HG02610 (cell line): ENCODE measurements around the gene DCP1A.

Experiments used
- ATAC-seq: cut with Tn5 transposase; IDR thresholded peaks from one replicate; pipeline ENCODE4 v1.9.1; 2021; ENCODE audit warnings: mild to moderate bottlenecking, moderate library complexity; ENCODE audit not compliant: unreplicated experiment

The DCP1A gene

GRCh38 chr3:53250881-53251605, 96.3 kb downstream of the DCP1A start:
- ATAC-seq: no peak

- no peak for ATAC-seq
These were observed 96.9 kb downstream of the DCP1A start for GRCh38 chr3:53250453-53250852.

GRCh38 chr3:53248161-53248560, 99.2 kb downstream of the DCP1A start:
- ATAC-seq: no peak

GRCh38 chr3:53247619-53248018, 99.7 kb downstream of the DCP1A start:
- ATAC-seq: no peak

GRCh38 chr3:53244271-53244670, 103.1 kb downstream of the DCP1A start:
- ATAC-seq: no peak

GRCh38 chr3:53243785-53244184, 103.6 kb downstream of the DCP1A start:
- ATAC-seq: no peak

GRCh38 chr3:53243165-53243564, 104.2 kb downstream of the DCP1A start:
- no peak for ATAC-seq

GRCh38 chr3:53242642-53243041, 104.7 kb downstream of the DCP1A start:
- no peak for ATAC-seq

- no peak for ATAC-seq
These were observed 105.2 kb downstream of the DCP1A start for GRCh38 chr3:53242155-53242554.

- ATAC-seq: no peak
These were observed 106.1 kb downstream of the DCP1A start for GRCh38 chr3:53240989-53241972.

GRCh38 chr3:53239800-53240199, 107.5 kb downstream of the DCP1A start:
- no peak for ATAC-seq

- no peak for ATAC-seq
These were observed 108.5 kb downstream of the DCP1A start for GRCh38 chr3:53238886-53239285.

GRCh38 chr3:53238051-53238850, 109.1 kb downstream of the DCP1A start:
- no peak for ATAC-seq

- ATAC-seq: no peak
These were observed 111.1 kb downstream of the DCP1A start for GRCh38 chr3:53236112-53236841.

GRCh38 chr3:53235545-53235944, 111.8 kb downstream of the DCP1A start:
- no peak for ATAC-seq

- no peak for ATAC-seq
These were observed 112.5 kb downstream of the DCP1A start for GRCh38 chr3:53234841-53235232.

- ATAC-seq: no peak
These were observed 113.1 kb downstream of the DCP1A start for GRCh38 chr3:53234130-53234840.
